Natural killer cell (primary cell): ENCODE data around the gene NGEF. TPM values are rescaled to one million over a fixed set of nuclear protein-coding genes. Genes with fewer than 3 reads are reported as not detected.
A peak's percentile ranks its signal among the peaks of the same experiment; 100 is the strongest.

Experiments used
- ATAC-seq, 3 donors: fragments of 150-1000 bp in 2 of 3; fragments of 200-7000 bp in 1 of 3; cut with Tn5 transposase; 1 replicate in 1 of 3; 2 replicates in 2 of 3; pipeline ENCODE4 v1.10.0; 2021; ENCODE audit warnings: mild to moderate bottlenecking in 2 of 3, moderate library complexity in 2 of 3
- DNase-seq, 2 donors: peaks; one replicate each; pipeline versions ENCODE4 v3.0.0 to v3.0.0-alpha.2; 2013 to 2021; ENCODE audit warnings: mixed read lengths in 1 of 2
- H3K27ac ChIP-seq: one replicate; pipeline ENCODE4 v1.5.1; 2013; ENCODE audit warnings: mild to moderate bottlenecking, low read length
- H3K27me3 ChIP-seq: one replicate; pipeline ENCODE4 v1.6.1; 2013; ENCODE audit warnings: low read length; ENCODE audit not compliant: control insufficient read depth, insufficient read depth
- H3K36me3 ChIP-seq: one replicate; pipeline ENCODE4 v1.6.1; 2013; ENCODE audit warnings: low read length; ENCODE audit not compliant: control insufficient read depth, insufficient read depth
- H3K4me1 ChIP-seq: one replicate; pipeline ENCODE4 v1.6.1; 2013; ENCODE audit warnings: low read length; ENCODE audit not compliant: control insufficient read depth, insufficient read depth
- H3K4me3 ChIP-seq: one replicate; pipeline ENCODE4 v1.5.1; 2013; ENCODE audit warnings: low read length
- H3K9me3 ChIP-seq: one replicate; pipeline ENCODE4 v1.6.1; 2013; ENCODE audit warnings: low read length; ENCODE audit not compliant: control insufficient read depth, insufficient read depth
- H3K27ac Mint-ChIP-seq, 2 donors: one replicate each; pipeline ENCODE4 v1.8.0; 2022; ENCODE audit warnings: mild to moderate bottlenecking in 2 of 2, mixed read lengths in 2 of 2, moderate library complexity in 1 of 2
- H3K27me3 Mint-ChIP-seq, 2 donors: one replicate each; pipeline ENCODE4 v1.8.0; 2022; ENCODE audit warnings: low read depth in 2 of 2, mixed read lengths in 2 of 2
- H3K36me3 Mint-ChIP-seq: one replicate; pipeline ENCODE4 v1.8.0; 2022; ENCODE audit warnings: mixed read lengths
- H3K4me1 Mint-ChIP-seq, 2 donors: one replicate each; pipeline ENCODE4 v1.8.0; 2022; ENCODE audit warnings: mixed read lengths in 2 of 2
- H3K4me3 Mint-ChIP-seq: one replicate; pipeline ENCODE4 v1.8.0; 2022; ENCODE audit warnings: mild to moderate bottlenecking, moderate library complexity, mixed read lengths
- H3K9me3 Mint-ChIP-seq, 2 donors: one replicate each; pipeline ENCODE4 v1.8.0; 2022; ENCODE audit warnings: mixed read lengths in 2 of 2
- WGBS: methylation state at CpG from one replicate; pipeline ENCODE4 v1.1.7; 2013; ENCODE audit warnings: missing lambda C conversion rate; ENCODE audit not compliant: insufficient coverage; 5-methylcytosine and 5-hydroxymethylcytosine counted together
- intact Hi-C: fragments of 100-400 bp; cut with micrococcal nuclease; formaldehyde crosslinking; loops from one replicate; pipeline ENCODE4 v1.14.2; 2022
- total RNA-seq, 4 donors: library from RNA; stranded (reverse); fragments of 120-200 nt in 1 of 4; gene quantifications; one replicate each; pipeline versions ENCODE4 v1.2.3 to v1.2.4, GENCODE V29; 2013 to 2022
- TF ChIP-seq, protein P1 (sequence below): fragments of 200-600 bp; IDR thresholded peaks from one replicate; pipeline ENCODE4 v1.8.0; 2022; ENCODE audit warnings: antibody characterized with exemption

The NGEF gene
- total RNA-seq, 3 donors from 2014 or later (not counting 1 experiment from before 2014, with no cell fraction given), result not detected

- Histone ChIP-seq H3K4me1 (peaks cover 7% of the 10 kb centered on the region), H3K27ac (no peak overlapping the region), H3K4me3 (no peak overlapping the region), H3K9me3 (no peaks in the 10 kb centered on the region), H3K27me3 (no peaks in the 10 kb centered on the region), H3K36me3 (peaks cover 55% of the 10 kb centered on the region)
- Mint-ChIP-seq H3K9me3 (no peaks in the 10 kb centered on the region), H3K27ac (peak overlapping the region; percentile 89 to 91), H3K27me3 (no peaks in the 10 kb centered on the region), H3K36me3 (peaks cover 31% of the 10 kb centered on the region), H3K4me3 (no peak overlapping the region), H3K4me1 (peaks cover 34 to 40% of the 10 kb centered on the region in 2 donors)
- TF ChIP-seq, protein P1, sequence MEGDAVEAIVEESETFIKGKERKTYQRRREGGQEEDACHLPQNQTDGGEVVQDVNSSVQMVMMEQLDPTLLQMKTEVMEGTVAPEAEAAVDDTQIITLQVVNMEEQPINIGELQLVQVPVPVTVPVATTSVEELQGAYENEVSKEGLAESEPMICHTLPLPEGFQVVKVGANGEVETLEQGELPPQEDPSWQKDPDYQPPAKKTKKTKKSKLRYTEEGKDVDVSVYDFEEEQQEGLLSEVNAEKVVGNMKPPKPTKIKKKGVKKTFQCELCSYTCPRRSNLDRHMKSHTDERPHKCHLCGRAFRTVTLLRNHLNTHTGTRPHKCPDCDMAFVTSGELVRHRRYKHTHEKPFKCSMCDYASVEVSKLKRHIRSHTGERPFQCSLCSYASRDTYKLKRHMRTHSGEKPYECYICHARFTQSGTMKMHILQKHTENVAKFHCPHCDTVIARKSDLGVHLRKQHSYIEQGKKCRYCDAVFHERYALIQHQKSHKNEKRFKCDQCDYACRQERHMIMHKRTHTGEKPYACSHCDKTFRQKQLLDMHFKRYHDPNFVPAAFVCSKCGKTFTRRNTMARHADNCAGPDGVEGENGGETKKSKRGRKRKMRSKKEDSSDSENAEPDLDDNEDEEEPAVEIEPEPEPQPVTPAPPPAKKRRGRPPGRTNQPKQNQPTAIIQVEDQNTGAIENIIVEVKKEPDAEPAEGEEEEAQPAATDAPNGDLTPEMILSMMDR, result no peak
- 62% methylated on average over 8 of the region's 9 CpGs for WGBS
- DNase-seq (no peak), ATAC-seq (no peak)
- intact Hi-C loops, result no loop called here
These were observed 173.5 kb downstream of the NGEF start for GRCh38 chr2:232839411-232840079.

DNA sequence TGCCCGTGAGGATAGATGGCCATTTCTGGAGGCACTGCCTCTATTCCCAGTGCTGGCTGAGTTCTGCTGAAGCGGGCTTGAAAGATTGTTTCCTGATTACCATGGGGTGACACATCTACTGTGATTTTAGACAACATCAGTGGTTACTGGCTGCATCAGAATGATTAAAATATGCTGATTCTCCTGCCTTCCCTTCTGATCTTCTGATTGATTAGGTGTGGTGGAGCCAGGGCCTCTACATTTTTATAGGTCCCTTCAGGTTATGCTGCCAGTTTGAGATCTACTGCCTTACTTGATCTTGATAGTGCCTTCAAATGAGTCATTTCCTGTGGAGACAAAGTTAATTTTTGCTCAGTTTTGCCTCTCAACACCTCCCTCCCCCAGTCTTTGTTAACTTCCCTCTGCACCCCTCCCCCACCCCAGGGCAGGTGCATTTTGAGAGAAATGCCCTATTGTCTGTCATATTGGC is 174.6 kb downstream of the NGEF start:
- peak; percentile 93 to 95 (median 94) for ATAC-seq
- TF ChIP-seq, protein P1, result no peak
- H3K27ac Mint-ChIP-seq, result peak overlapping the region; percentile 89 to 91
- Histone ChIP-seq H3K9me3 (no peaks in the 10 kb centered on the region), H3K27ac (peak overlapping the region; percentile 63), H3K27me3 (no peaks in the 10 kb centered on the region), H3K36me3 (peaks cover 58% of the 10 kb centered on the region), H3K4me3 (no peak overlapping the region), H3K4me1 (peaks cover 7% of the 10 kb centered on the region)
- intact Hi-C loops, result no loop called here
- 30% methylated on average over 2 of the region's 2 CpGs for WGBS
- peak overlapping the region; percentile 70 for H3K4me3 Mint-ChIP-seq
- H3K4me1 Mint-ChIP-seq, result peaks cover 34% of the 10 kb centered on the region in 2 donors
- H3K27me3 Mint-ChIP-seq, result no peaks in the 10 kb centered on the region
- H3K36me3 Mint-ChIP-seq, result peaks cover 28% of the 10 kb centered on the region
- peak; percentile 54 to 67 for DNase-seq
- no peaks in the 10 kb centered on the region for H3K9me3 Mint-ChIP-seq

DNA sequence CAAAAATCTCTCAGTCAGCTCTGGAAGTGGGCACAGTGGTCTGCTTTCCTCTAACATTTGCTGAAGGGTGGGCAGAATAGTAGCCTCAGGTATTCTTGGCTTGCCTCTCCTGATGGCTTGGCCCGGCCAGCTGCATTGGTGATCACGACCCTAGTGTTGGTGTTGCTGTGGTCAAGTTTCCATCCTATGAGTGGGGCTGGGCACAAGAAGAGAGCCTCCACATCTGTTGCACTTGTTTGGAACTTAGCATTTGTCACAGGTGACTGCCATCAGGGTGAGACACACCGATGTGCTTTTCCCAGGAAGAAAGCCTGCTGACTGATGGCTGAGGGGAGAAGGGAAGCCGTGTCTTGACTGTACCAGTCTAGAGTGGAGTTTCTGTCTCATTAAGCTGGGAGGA is 176.1 kb downstream of the NGEF start:
- intact Hi-C loops, result no loop called here
- H3K27me3 Mint-ChIP-seq, result no peaks in the 10 kb centered on the region
- peaks cover 34% of the 10 kb centered on the region in 2 donors for H3K4me1 Mint-ChIP-seq
- peak overlapping the region; percentile 89 to 91 for H3K27ac Mint-ChIP-seq
- 89% methylated on average over 4 of the region's 4 CpGs for WGBS
- no peak overlapping the region for H3K4me3 Mint-ChIP-seq
- peaks cover 7% of the 10 kb centered on the region for H3K4me1 ChIP-seq
- no peak overlapping the region for H3K4me3 ChIP-seq
- no peaks in the 10 kb centered on the region for H3K27me3 ChIP-seq
- DNase-seq (no peak), ATAC-seq (no peak)
- TF ChIP-seq, protein P1, result no peak
- no peaks in the 10 kb centered on the region for H3K9me3 Mint-ChIP-seq
- H3K27ac ChIP-seq, result no peak overlapping the region
- H3K36me3 ChIP-seq, result peaks cover 66% of the 10 kb centered on the region
- H3K36me3 Mint-ChIP-seq, result peaks cover 25% of the 10 kb centered on the region
- H3K9me3 ChIP-seq, result no peaks in the 10 kb centered on the region
